Coronary artery (tissue), 2 donors: ENCODE measurements around the gene MLYCD.

ENCODE experiments used
- DNase-seq: peaks from one replicate; pipeline ENCODE4 v3.0.0-alpha.2; 2017; ENCODE audit warnings: low spot score
- H3K27ac ChIP-seq, 2 donors: fragments of 200-600 bp; sonication (generic); one replicate each; pipeline ENCODE4 v1.5.1; 2016 to 2019
- H3K4me3 ChIP-seq: fragments of 200-600 bp; sonication (generic); 2 replicates; pipeline ENCODE4 v1.5.1; 2016; ENCODE audit warnings: mild to moderate bottlenecking, moderate library complexity
- CTCF ChIP-seq: fragments of 200-600 bp; sonication (generic); IDR thresholded peaks from one replicate; pipeline ENCODE4 v1.5.1; 2019; ENCODE audit warnings: antibody characterized with exemption

Gene MLYCD

DNA sequence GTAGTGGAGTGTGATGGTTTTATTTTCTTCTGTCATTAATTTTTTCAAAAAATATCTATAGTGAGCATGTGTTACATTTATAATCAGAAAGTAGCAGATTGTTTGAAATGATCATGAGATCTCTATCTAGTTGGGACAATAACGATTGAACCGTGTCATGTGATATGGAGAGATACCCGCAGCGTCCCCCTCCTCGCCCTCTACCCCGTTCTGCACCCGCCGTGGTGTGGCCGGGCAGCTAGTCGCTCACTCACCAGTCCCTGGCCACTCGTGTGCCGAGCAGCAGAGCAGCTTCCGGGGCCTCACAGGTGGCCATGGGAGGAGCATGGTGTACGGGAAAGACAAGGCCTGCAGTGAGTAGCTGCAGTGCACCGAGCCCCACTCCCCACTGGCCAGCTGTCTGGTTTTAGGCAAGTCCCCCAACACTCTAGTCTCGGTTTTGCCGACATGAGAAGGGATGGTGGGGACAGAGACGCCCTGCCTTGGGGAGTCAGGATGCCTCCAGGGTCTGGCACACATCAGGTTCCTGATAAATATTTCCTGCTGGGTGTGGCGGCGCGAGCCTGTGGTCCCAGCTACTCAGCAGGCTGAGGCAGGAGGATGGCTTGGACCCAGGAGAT is 15.3 kb downstream of the MLYCD start:
- H3K4me3 ChIP-seq: no peak overlapping the region
- H3K27ac ChIP-seq: no peak overlapping the region
- DNase-seq: no peak
- no peak for TF ChIP-seq CTCF

DNA sequence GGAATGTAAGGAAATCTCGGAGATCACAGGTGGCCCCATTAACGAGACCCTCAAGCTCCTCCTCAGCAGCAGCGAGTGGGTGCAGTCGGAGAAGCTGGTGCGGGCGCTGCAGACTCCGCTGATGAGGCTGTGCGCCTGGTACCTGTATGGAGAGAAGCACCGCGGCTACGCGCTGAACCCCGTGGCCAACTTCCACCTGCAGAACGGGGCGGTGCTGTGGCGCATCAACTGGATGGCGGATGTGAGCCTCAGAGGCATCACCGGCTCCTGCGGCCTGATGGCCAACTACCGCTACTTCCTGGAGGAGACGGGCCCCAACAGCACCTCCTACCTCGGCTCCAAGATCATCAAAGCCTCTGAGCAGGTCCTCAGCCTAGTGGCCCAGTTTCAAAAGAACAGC is 16.2 kb downstream of the MLYCD start:
- no peak overlapping the region for H3K27ac ChIP-seq
- TF ChIP-seq CTCF: no peak
- H3K4me3 ChIP-seq: no peak overlapping the region
- DNase-seq: no peak

- no peak for TF ChIP-seq CTCF
- Histone ChIP-seq H3K4me3 (no peak overlapping the region), H3K27ac (no peak overlapping the region)
- DNase-seq: no peak
These were observed 16.6 kb downstream of the MLYCD start for GRCh38 chr16:83915491-83915890.

DNA sequence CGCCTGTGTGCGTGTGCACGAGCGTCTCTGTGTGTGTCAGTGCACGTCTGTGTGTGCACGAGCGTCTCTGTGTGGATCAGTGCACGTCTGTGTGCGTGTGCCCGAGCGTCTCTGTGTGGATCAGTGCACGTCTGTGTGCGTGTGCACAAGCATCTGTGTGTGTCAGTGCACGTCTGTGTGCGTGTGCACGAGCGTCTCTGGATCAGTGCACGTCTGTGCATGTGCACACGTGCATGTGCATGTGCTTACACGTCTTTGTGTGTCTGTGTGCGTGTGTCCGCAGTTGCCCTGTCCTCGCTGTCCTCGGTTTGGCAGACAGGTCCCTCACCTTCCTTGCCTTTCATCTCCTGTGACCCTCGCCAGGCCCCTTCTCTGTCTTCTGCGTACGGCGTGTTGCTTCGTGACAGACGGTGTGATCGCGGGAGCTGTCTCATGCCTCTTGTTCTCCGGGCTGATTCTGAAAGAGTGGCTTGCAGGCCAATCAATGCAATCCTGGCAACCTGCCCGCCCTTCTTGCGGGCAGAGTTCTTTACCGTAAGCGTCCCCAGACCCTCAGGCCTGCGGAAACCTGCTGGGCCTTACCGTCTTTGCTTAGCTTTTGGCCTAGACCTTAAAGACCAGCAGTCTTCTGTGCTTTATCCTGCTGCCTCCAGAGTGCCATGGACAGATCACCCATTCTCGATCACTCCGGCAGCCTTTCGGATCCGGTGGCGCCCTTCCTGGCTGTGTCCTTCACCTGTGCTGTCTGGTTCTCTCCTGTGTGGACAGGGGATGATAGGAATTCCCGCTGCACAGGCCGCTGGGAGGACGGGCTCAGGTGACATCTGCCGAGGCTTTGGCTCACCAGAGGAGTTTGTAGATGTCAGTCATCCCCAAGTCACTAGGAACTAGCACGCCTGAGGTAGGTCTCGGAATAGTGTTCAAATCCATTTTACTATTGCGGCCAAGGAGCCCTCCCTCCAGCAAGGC is 18.5 kb downstream of the MLYCD start:
- no peak for DNase-seq
- Histone ChIP-seq H3K4me3 (no peak overlapping the region), H3K27ac (no peak overlapping the region)
- TF ChIP-seq CTCF: no peak

GRCh38 chr16:83920894-83921491 is 22.1 kb downstream of the MLYCD start:
- Histone ChIP-seq H3K27ac (no peak overlapping the region), H3K4me3 (no peak overlapping the region)
- DNase-seq: no peak
- no peak for TF ChIP-seq CTCF

DNA sequence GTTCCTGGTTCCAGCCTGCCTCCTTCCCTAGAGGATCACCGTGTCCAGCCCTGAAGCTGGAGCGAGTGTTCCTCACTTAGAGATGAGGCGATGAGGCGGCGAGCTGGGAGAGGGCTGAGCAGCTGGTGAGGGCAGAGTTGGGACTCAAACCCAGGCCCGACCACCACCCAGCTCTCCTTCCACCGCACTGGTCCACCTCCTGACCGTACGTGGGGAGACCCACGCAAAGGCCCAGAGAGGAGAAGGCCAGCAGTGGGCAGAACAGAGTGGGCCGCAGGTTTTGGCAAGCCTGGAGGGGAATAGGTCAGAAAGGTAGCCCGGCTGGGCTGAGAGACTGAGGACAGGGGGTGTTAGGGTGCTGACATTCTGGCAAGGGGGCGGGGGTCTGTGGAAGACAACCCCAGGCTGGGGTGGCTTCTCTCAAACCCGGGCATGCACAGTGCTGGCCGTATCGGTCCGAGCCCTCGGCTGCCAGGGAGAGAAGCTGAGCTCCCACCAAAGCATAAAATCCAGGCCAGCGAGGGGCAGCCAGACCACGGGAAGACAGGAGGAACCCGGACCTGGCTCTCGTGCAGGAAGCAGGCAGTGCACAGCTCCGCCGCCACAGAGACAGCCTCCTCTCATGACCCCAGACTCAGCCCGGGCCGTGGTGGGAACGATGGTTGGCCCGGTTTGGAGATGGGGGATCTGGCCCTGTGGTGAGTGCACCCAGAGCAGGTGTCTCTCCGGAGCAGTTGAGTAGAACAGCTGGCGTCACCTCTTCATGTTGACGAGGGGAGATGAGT is 24.9 kb downstream of the MLYCD start:
- no peak for TF ChIP-seq CTCF
- DNase-seq: no peak
- Histone ChIP-seq H3K27ac (no peak overlapping the region), H3K4me3 (no peak overlapping the region)
